Effector CD4-positive, alpha-beta T cell (primary cell): ENCODE results near the gene FUT4.
"Not testable (repeated sequence)": the region's sequence is repeated elsewhere in the genome, so short reads cannot be mapped to it uniquely, and the experiment has no call there.

Experiments used
- DNase-seq: peaks from one replicate; pipeline ENCODE4 v3.0.0-alpha.2; 2020

FUT4 gene

DNA sequence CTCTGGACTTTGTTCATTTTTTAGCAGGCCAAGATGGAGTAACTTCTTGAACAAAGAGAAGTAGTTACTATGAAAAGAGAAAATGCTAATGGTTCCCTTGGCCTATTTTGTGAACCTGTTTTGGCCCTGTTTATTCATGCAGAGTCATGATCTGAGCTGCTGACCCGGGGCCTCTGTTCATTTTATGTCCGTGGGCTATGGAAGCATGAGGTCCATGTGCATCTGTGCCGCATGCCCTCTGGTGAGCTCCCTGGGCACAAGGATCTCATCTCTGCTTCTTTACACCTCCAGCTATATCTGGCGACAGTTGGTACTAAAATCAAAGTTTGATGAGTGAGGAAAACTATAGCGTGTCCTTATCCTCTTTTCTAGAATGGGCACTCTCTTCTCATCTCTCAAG lies 24.5 kb downstream of the FUT4 start:
- no peak for DNase-seq

DNA sequence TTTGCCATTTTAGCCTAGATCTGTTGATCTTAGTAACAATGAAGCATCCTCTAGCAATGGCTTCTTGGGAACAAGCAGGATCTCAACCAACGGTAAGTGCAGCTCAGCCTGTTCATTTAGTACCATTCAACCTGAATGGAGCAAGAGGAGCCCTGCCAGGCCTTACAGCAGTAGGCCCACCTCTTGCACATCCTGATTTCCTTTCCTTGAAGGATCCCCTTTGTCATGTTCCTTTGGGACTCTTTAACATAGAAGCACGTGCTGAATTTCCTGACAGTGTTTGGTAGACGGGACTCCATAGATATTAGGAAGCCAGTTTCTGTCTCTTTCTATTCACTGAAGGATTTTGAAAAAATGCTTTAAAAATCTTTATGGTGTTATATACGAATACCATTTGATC lies 25.0 kb downstream of the FUT4 start:
- no peak for DNase-seq

DNA sequence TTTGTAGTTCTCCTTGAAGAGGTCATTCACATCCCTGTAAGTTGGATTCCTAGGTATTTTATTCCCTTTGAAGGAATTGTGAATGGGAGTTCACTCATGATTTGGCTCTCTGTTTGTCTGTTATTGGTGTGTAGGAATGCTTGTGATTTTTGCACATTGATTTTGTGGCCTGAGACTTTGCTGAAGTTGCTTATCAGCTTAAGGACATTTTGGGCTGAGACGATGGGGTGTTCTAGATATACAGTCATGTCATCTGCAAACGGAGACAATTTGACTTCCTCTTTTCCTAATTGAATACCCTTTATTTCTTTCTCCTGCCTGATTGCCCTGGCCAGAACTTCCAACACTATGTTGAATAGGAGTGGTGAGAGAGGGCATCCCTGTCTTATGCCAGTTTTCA lies 29.3 kb downstream of the FUT4 start:
- not testable (repeated sequence) for DNase-seq

DNA sequence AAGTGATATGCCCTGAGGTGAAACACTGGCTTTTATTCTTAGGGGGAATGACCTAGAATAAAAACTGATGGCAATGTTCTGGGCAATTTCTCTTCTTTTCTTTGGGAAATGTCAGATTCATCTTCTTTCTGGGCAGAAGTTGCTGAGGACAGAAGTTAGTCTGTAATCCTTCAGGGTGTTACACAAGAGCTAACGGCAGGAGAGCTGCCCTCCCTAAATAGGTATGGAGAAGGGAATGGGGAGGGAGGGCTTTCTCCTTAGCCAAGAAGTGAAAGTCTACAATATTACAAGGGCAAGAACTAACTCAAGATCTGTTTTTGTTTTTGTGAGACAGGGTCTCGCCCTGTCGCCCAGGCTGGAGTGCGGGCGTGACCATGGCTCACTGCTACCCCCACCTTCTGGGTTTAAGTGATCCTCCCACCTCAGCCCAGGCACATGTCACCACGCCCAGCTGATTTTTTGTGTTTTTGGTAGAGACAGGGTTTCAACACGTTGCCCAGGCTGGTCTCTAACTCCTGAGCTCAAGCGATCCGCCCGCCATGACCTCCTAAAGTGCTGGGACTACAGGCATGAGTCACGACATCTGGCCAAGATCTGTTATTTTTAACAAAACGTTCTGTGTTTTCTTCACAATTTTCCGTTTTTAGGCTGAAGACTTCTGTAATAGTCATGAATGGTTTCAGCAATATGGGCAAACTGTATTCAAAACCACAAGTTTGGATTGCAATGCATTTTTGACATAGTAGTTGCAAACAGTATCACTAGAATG lies 30.7 kb downstream of the FUT4 start:
- no peak for DNase-seq

DNA sequence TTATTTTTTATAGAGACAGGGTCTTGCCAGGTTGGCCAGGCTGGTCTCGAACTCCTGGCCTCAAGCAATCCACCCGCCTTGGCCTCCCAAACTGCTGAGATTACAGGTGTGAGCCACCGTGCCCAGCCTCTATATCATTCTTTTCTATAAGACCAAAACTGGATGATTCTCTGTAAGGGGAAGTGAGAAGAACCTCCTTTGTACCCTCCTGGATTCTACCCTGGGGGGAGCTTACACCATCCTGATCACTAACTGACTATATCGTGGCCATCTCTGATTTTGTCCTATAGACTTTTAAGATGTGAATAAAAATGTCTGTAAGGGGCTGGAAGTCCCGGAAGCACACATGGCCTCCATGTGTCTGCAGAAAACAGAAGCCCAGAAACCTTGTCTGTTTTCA lies 32.6 kb downstream of the FUT4 start:
- no peak for DNase-seq

DNA sequence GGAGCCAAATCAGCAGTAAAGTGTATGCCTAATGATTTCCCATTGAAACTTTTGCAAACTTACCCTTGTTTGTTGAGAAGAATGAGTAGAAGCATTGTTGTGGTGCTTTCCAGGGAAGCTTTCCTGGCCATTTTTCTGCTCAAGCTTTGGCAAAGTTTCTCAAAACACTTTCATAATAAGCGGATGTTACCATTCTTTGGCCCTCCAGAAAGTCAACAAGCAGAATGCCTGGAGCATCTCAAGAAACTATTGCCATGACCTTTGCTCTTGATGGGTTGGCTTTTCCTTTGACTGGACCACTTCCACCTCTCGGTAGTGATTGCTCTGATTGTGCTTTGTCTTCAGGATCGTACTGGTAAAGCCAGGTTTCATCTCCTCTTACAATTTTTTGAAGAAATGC lies 34.1 kb downstream of the FUT4 start:
- DNase-seq = no peak

GRCh38 chr11:94581926-94582325 lies 38.2 kb downstream of the FUT4 start:
- DNase-seq = no peak

DNA sequence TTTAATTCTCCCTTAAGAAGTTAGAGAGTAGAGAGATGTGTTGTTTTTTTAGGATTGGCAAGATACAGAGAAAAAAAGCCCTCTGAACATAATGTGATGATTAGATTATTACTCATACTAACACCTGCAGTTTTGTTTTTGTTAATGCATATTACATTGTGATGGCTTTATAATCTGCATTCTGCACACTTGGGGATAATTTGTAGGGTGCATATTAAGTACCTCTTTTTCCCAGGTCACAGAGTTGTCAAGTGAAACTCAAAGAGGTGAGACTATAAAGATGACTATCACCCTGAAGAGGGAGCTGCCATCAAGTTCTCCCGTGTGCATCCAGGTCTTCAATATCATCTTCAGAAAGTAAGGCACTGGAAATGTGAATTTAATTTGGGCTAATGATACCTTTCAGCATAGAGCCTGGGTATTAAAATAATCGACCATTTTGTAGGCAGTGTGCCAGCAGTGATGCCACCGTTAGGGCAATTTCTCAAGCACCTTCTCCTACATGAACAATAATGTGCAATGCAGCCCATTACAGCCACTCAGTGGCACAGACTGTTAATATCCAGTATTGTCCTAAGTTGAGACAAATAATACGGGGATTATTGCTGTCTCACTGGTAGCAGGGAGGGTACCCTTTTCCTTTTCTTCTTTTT lies 39.6 kb downstream of the FUT4 start:
- DNase-seq = no peak

GRCh38 chr11:94583866-94584500 lies 40.3 kb downstream of the FUT4 start:
- DNase-seq = no peak

DNA sequence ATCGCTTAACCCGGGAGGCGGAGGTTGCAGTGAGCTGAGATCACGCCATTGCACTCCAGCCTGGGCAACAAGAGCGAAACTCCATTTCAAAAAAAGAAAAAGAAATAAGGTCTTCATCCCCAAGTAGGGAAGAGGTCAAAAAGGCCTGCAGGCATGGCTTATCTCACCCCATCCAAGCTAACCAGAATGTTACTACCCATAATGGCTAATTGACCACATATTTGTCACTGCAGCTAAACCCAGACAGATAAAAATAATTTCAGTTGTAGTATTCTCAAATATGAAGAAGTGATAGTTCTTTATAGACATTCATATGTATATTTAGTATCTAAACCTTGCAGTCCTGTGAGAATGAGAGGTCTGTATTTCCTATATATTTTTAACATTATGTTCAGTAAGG lies 41.3 kb downstream of the FUT4 start:
- no peak for DNase-seq

DNA sequence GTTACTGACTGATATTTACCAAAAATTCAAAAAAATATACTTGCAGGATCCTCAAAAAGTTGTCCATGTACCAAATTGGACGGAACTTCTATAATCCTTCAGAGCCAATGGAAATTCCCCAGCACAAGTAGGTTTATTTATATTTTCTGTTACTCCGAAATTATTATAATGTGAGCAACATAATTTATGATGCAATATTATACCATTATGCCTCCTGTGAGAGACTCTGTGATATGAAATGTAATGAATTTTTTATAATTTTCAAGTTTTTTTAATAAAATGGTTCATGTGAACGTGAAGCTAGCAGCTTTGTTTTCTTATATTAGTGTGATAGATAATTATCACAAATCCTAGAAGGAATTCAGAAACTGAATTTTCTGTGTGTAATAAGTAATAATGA lies 41.7 kb downstream of the FUT4 start:
- no peak for DNase-seq

- no peak for DNase-seq
These were observed 42.8 kb downstream of the FUT4 start for GRCh38 chr11:94586546-94586945.

DNA sequence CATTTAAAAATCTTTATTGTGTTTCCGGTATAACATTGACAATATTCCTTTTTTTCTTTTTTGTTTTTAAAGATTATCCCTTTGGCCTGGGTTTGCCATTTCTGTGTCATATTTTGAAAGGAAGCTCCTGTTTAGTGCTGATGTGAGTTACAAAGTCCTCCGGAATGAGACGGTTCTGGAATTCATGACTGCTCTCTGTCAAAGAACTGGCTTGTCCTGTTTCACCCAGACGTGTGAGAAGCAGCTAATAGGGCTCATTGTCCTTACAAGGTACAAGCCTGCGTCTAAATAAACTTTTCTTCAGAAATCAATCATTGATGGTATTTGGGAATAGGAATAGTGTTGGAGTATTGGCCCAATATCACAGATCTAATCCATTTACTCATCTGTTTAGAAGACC lies 43.3 kb downstream of the FUT4 start:
- no peak for DNase-seq

- no peak for DNase-seq
These were observed 44.7 kb downstream of the FUT4 start for GRCh38 chr11:94588366-94588942.

DNA sequence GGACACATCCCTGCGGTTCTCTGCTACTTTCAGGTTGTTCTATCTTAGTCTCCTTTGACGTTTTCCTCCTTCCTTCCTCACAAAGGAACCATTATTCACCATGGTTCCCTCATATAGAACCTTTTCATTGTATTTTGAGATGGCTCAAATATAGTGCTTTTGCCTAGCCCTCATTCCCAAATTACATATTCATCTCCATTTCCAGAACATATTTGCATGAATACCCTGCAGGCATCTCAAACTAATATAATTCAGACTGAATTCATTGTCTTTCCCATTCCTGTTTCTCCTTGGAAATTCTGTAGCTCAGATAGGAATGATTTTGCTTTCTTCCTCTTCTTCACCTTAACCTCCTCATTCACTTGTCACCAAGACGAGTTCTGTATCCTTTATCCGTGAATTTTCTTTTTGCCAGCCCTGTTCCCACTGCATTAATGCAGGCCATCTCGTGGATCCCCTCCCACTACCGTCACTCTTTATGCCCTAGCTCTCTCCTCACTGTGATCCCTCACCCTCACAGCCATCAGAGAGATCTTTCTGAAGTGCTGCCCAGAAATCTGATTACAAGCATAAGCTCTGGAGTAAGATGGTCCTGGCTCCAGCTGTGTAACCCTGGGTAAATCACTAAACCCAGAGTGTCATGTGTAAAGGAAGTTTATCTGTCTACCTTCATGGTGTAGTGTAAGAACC lies 46.8 kb downstream of the FUT4 start:
- no peak for DNase-seq

DNA sequence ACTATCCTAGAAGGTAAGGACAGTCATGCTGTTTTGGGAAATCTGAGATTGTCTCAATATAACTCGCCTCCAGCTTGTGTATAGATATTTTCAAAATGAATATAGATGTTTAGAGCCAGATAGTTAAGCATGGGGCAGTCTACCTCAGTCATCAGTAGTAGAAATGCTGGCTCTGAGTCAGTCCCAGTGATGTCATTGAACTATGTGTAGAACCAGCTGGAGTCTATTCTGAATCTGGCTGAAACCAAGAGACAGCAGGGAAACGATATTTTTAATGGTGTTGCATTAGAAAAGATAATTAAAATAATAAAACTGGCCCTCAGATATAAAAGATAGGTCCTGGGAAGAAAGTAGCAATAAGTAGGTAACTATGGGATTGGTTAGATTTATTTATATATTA lies 49.3 kb downstream of the FUT4 start:
- DNase-seq = no peak

DNA sequence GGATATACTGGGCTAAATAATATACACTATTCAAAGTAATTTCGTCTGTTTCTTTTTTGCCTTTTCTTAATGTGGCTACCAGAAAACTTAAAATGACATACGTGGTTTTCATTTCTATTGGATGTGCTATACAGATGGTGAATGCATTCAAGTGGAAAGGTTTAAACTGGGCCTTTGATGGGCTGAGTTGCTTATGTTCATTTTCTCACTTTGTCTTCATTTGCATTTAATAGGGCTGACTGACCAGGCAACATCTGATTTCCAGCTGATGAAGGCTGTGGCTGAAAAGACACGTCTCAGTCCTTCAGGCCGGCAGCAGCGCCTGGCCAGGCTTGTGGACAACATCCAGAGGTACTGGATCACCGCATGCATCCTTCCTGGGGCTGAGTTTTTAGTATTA lies 51.4 kb downstream of the FUT4 start:
- DNase-seq = no peak

DNA sequence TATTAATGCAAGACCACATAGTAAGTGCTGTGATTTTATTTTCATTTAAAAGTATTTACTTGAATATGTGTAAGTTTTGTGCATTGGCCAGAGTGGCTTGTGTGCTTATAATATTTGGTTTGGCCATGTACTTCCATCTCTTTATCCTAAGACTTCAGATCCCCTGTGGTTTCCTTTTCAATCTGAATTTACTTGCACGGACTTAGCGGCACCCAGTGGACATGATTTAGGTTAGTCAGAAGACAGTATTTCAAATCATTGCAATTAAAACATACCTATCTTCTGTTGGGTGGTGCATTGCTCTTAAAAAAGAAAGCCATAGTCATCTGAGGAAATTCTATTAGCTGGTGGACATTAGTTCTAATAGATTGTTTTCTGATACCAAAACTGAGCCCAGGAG lies 54.2 kb downstream of the FUT4 start:
- DNase-seq = no peak
